Measurements from ENCODE around the gene BEAN1. TPM values are rescaled to one million over a fixed set of nuclear protein-coding genes. Genes with fewer than 3 reads are reported as not detected.

The BEAN1 gene
- total RNA-seq, 1 experiment from 2014 or later = 0.24 TPM

DNA sequence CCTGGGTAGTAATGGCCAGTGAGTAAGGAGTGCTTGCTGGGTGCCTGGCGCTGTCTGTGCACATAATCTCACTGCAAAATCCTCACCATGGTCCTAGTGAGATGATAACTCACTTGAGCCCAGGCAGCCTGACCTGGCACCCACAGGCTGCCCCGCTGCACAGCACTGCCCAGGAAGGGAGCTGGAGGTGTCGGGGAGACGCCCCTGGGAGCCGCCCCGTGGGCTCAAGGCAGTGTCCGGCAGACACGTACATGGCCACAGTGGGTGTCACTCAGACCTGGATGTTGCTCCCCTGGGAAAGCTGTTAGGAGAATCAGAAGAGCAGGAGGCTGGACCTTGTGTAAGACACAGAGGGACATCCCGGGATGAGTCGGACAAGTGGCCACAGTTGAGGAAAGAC is 44.2 kb downstream of the BEAN1 start:
- no peak overlapping the region for H3K27ac Mint-ChIP-seq
- no peaks in the 10 kb centered on the region for H3K36me3 Mint-ChIP-seq (ENCODE audit: insufficient read depth in 1 of 3, low read depth in 3 of 3)
- Histone ChIP-seq H3K79me1 (ENCODE audit: insufficient read depth, low read depth, low read length, poor library complexity, severe bottlenecking) (no peaks in the 10 kb centered on the region), H2BK20ac (ENCODE audit: low read depth, low read length, poor library complexity, severe bottlenecking) (no peak overlapping the region), H4K8ac (replicated peaks; ENCODE audit: insufficient read length, low read depth, low read length) (no peak overlapping the region), H3K9me3 (ENCODE audit: control insufficient read depth, low read depth, low read length) (no peaks in the 10 kb centered on the region), H3K27me3 (ENCODE audit: insufficient read depth, low read length) (no peaks in the 10 kb centered on the region), H3K4me2 (ENCODE audit: insufficient read depth, insufficient read length, low read length) (no peak overlapping the region), H3K27ac (ENCODE audit: insufficient read length, low read depth, low read length) (no peak overlapping the region), H2BK120ac (ENCODE audit: low read depth, low read length, poor library complexity, severe bottlenecking) (no peak overlapping the region), H2BK15ac (ENCODE audit: low read depth, low read length) (no peak overlapping the region), H3K14ac (ENCODE audit: insufficient read depth, low read length) (no peak overlapping the region), H4K91ac (ENCODE audit: insufficient read length, low read depth, low read length) (no peak overlapping the region), H2AFZ (ENCODE audit: low read length) (no peak overlapping the region), H3K18ac (ENCODE audit: insufficient read length, low read depth, low read length) (no peak overlapping the region), H3K79me2 (ENCODE audit: insufficient read depth, low read length) (no peaks in the 10 kb centered on the region), H4K5ac (ENCODE audit: insufficient read length, low read depth, low read length) (no peak overlapping the region), H3K4ac (ENCODE audit: low read depth, low read length) (no peak overlapping the region), H2AK5ac (ENCODE audit: insufficient read length, low read length) (no peak overlapping the region), H3K23ac (ENCODE audit: insufficient read length, low read depth, low read length) (no peak overlapping the region), H3T11ph (ENCODE audit: low read length) (no peak overlapping the region), H3K23me2 (ENCODE audit: insufficient read length, low read depth, low read length, poor library complexity, severe bottlenecking) (no peaks in the 10 kb centered on the region), H2BK12ac (ENCODE audit: insufficient read length, low read depth, low read length) (no peak overlapping the region), H3K56ac (ENCODE audit: insufficient read length, low read depth, low read length) (no peak overlapping the region), H4K20me1 (ENCODE audit: control insufficient read depth, insufficient read depth, insufficient read length) (no peaks in the 10 kb centered on the region), H3K9ac (ENCODE audit: extremely low read depth, insufficient read length, low read length) (no peak overlapping the region), H2BK5ac (ENCODE audit: insufficient read length, low read length) (no peak overlapping the region), H3K4me1 (ENCODE audit: insufficient read depth, low read length) (no peaks in the 10 kb centered on the region)
- H3K4me3 Mint-ChIP-seq = no peak overlapping the region
- H3K9me3 Mint-ChIP-seq = no peaks in the 10 kb centered on the region
- no peak for DNase-seq
- TF ChIP-seq, protein P1, sequence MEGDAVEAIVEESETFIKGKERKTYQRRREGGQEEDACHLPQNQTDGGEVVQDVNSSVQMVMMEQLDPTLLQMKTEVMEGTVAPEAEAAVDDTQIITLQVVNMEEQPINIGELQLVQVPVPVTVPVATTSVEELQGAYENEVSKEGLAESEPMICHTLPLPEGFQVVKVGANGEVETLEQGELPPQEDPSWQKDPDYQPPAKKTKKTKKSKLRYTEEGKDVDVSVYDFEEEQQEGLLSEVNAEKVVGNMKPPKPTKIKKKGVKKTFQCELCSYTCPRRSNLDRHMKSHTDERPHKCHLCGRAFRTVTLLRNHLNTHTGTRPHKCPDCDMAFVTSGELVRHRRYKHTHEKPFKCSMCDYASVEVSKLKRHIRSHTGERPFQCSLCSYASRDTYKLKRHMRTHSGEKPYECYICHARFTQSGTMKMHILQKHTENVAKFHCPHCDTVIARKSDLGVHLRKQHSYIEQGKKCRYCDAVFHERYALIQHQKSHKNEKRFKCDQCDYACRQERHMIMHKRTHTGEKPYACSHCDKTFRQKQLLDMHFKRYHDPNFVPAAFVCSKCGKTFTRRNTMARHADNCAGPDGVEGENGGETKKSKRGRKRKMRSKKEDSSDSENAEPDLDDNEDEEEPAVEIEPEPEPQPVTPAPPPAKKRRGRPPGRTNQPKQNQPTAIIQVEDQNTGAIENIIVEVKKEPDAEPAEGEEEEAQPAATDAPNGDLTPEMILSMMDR (conservative IDR thresholded peaks at IDR 0.05) = no peak
- WGBS (ENCODE audit: extremely low coverage, insufficient read length, low lambda C conversion rate) = no CpG with 5 or more reads among the region's 10 CpGs
- peaks cover 9% of the 10 kb centered on the region for H3K27me3 Mint-ChIP-seq (ENCODE audit: low read depth)
- peaks cover 4 to 7% of the 10 kb centered on the region in 2 experiments for H3K4me1 Mint-ChIP-seq
